ENCODE results near the gene EBLN1. TPM values are rescaled to one million over a fixed set of nuclear protein-coding genes. Genes with fewer than 3 reads are reported as not detected.

EBLN1 gene
- total RNA-seq, 1 donor from 2014 or later: not detected

GRCh38 chr10:22243321-22243720, 25.5 kb upstream of the EBLN1 start:
- Mint-ChIP-seq H3K27ac (no peak overlapping the region), H3K4me1 (ENCODE audit: unreplicated experiment) (no peaks in the 10 kb centered on the region), H3K9me3 (no peaks in the 10 kb centered on the region), H3K36me3 (no peaks in the 10 kb centered on the region), H3K27me3 (peaks cover 8% of the 10 kb centered on the region), H3K4me3 (no peak overlapping the region)
- no peak for TF ChIP-seq CTCF (conservative IDR thresholded peaks at IDR 0.05)
- no peak for DNase-seq (ENCODE audit: extremely low spot score, unreplicated experiment)

GRCh38 chr10:22231260-22231659, 13.4 kb upstream of the EBLN1 start:
- no peak for TF ChIP-seq CTCF (conservative IDR thresholded peaks at IDR 0.05)
- Mint-ChIP-seq H3K36me3 (peaks cover 4% of the 10 kb centered on the region), H3K4me1 (ENCODE audit: unreplicated experiment) (peaks cover 8% of the 10 kb centered on the region), H3K4me3 (peak overlapping the region; percentile 97), H3K27me3 (peaks cover 16% of the 10 kb centered on the region), H3K9me3 (no peaks in the 10 kb centered on the region), H3K27ac (no peak overlapping the region)
- DNase-seq (ENCODE audit: extremely low spot score, unreplicated experiment): no peak

- DNase-seq (ENCODE audit: extremely low spot score, unreplicated experiment): no peak
- peaks cover 4% of the 10 kb centered on the region for H3K36me3 Mint-ChIP-seq
- peak overlapping the region; percentile 98 for H3K27ac Mint-ChIP-seq
- peaks cover 8% of the 10 kb centered on the region for H3K4me1 Mint-ChIP-seq (ENCODE audit: unreplicated experiment)
- H3K9me3 Mint-ChIP-seq: no peaks in the 10 kb centered on the region
- H3K27me3 Mint-ChIP-seq: peaks cover 14% of the 10 kb centered on the region
- TF ChIP-seq CTCF (conservative IDR thresholded peaks at IDR 0.05): no peak
- H3K4me3 Mint-ChIP-seq: peak overlapping the region; percentile 97
Measured at GRCh38 chr10:22230158-22230833, 12.5 kb upstream of the EBLN1 start.

- peak overlapping the region; percentile 97 for H3K4me3 Mint-ChIP-seq
- H3K27me3 Mint-ChIP-seq: peaks cover 11% of the 10 kb centered on the region
- H3K36me3 Mint-ChIP-seq: peaks cover 4% of the 10 kb centered on the region
- no peak for DNase-seq (ENCODE audit: extremely low spot score, unreplicated experiment)
- H3K9me3 Mint-ChIP-seq: no peaks in the 10 kb centered on the region
- peak overlapping the region; percentile 98 for H3K27ac Mint-ChIP-seq
- TF ChIP-seq CTCF (conservative IDR thresholded peaks at IDR 0.05): no peak
- H3K4me1 Mint-ChIP-seq (ENCODE audit: unreplicated experiment): peaks cover 8% of the 10 kb centered on the region
Measured at GRCh38 chr10:22229802-22230157, 12.0 kb upstream of the EBLN1 start.

- DNase-seq (ENCODE audit: extremely low spot score, unreplicated experiment): peak; percentile 94
- H3K36me3 Mint-ChIP-seq: peaks cover 4% of the 10 kb centered on the region
- H3K27ac Mint-ChIP-seq: peak overlapping the region; percentile 98
- no peaks in the 10 kb centered on the region for H3K9me3 Mint-ChIP-seq
- peaks cover 8% of the 10 kb centered on the region for H3K4me1 Mint-ChIP-seq (ENCODE audit: unreplicated experiment)
- H3K27me3 Mint-ChIP-seq: peaks cover 11% of the 10 kb centered on the region
- peak overlapping the region; percentile 97 for H3K4me3 Mint-ChIP-seq
- TF ChIP-seq CTCF (conservative IDR thresholded peaks at IDR 0.05): no peak
Measured at GRCh38 chr10:22228943-22229801, 11.4 kb upstream of the EBLN1 start.

All from type B pancreatic cell (in vitro differentiated cells).